GM21717 (cell line): ENCODE data around the gene PCK2.

Source experiments
- ATAC-seq: cut with Tn5 transposase; IDR thresholded peaks from one replicate; pipeline ENCODE4 v1.9.1; 2021; ENCODE audit warnings: mild to moderate bottlenecking, moderate library complexity; ENCODE audit not compliant: unreplicated experiment

The PCK2 gene

GRCh38 chr14:24114532-24115421 lies 20.7 kb downstream of the PCK2 start, which contains the start of the genes DCAF11 and NRL:
Gene DCAF11, plus strand, starts transcription at chr14:24114777. Its CDS starts 818 bp downstream, at chr14:24115595.
Gene NRL, minus strand, starts transcription at chr14:24114949. Its CDS starts 32,101 bp downstream, at chr14:24082848.
- peak; percentile 81 for ATAC-seq

- ATAC-seq: no peak
These were observed 21.5 kb downstream of the PCK2 start for GRCh38 chr14:24115422-24116127.

- no peak for ATAC-seq
These were observed 22.2 kb downstream of the PCK2 start for GRCh38 chr14:24116128-24116814.

- ATAC-seq: no peak
These were observed 23.1 kb downstream of the PCK2 start for GRCh38 chr14:24117179-24117578.

- ATAC-seq: no peak
These were observed 25.6 kb downstream of the PCK2 start for GRCh38 chr14:24119691-24120090.

- no peak for ATAC-seq
These were observed 27.1 kb downstream of the PCK2 start for GRCh38 chr14:24121210-24121609.

- ATAC-seq: no peak
These were observed 28.3 kb downstream of the PCK2 start for GRCh38 chr14:24122416-24122815.

- ATAC-seq: no peak
These were observed 28.8 kb downstream of the PCK2 start for GRCh38 chr14:24122898-24123297.

- peak; percentile 53 for ATAC-seq
These were observed 29.6 kb downstream of the PCK2 start for GRCh38 chr14:24123424-24124417.

- no peak for ATAC-seq
These were observed 32.8 kb downstream of the PCK2 start for GRCh38 chr14:24126939-24127338.

GRCh38 chr14:24127673-24128072 lies 33.6 kb downstream of the PCK2 start:
- ATAC-seq: no peak

- no peak for ATAC-seq
These were observed 35.4 kb downstream of the PCK2 start for GRCh38 chr14:24129410-24129998.

GRCh38 chr14:24130380-24130716 lies 36.2 kb downstream of the PCK2 start, which contains the start of gene FITM1:
Gene FITM1, plus strand, starts transcription at chr14:24130659. Its CDS starts 905 bp downstream, at chr14:24131564.
- no peak for ATAC-seq

- ATAC-seq: no peak
These were observed 36.8 kb downstream of the PCK2 start for GRCh38 chr14:24130717-24131548.

- ATAC-seq: no peak
These were observed 37.4 kb downstream of the PCK2 start for GRCh38 chr14:24131549-24131966.

- ATAC-seq: no peak
These were observed 38.1 kb downstream of the PCK2 start for GRCh38 chr14:24132061-24132685.

- ATAC-seq: no peak
These were observed 38.9 kb downstream of the PCK2 start for GRCh38 chr14:24132976-24133375.

GRCh38 chr14:24133735-24134134 lies 39.6 kb downstream of the PCK2 start:
- ATAC-seq: no peak

- ATAC-seq: no peak
These were observed 41.4 kb downstream of the PCK2 start for GRCh38 chr14:24135584-24135833.
